PC-3 (cell line): Measurements from ENCODE around the gene RSRP1. TPM values are rescaled to one million over a fixed set of nuclear protein-coding genes. Genes with fewer than 3 reads are reported as not detected.

Source experiments
- ATAC-seq: fragments of 200-7000 bp; cut with Tn5 transposase; 2 replicates; pipeline ENCODE4 v1.9.1; 2020; ENCODE audit warnings: mild to moderate bottlenecking, moderate library complexity
- BruUV-seq: library from RNA; stranded (reverse); fragments of 400-500 nt; replicated peaks from 2 replicates; lab custom pipeline; 2021; lab: Mats Ljungman, UMichigan
- CTCF ChIA-PET: fragments of 300-600 bp; sonication (Branson Sonifier 250); formaldehyde crosslinking; loops from one replicate; lab custom pipeline; 2022; ENCODE audit warnings: antibody characterized with exemption; lab: Charles Lee
- POLR2A ChIA-PET: fragments of 300-600 bp; sonication (Branson Sonifier 250); formaldehyde crosslinking; loops from one replicate; lab custom pipeline; 2022; ENCODE audit warnings: antibody characterized with exemption; ENCODE audit not compliant: unreplicated experiment; lab: Charles Lee
- DNase-seq: peaks from one replicate; pipeline ENCODE4 v3.0.0-alpha.2; 2015
- H2AFZ ChIP-seq: fragments of 300-600 bp; sonication (generic); 2 replicates; pipeline ENCODE4 v1.6.0; 2016; ENCODE audit warnings: antibody characterized with exemption, low read length
- H3F3A ChIP-seq: fragments of 300-600 bp; sonication (generic); one replicate; pipeline ENCODE4 v1.6.0; 2017; ENCODE audit warnings: antibody characterized with exemption, low read length, control low read depth, mild to moderate bottlenecking; ENCODE audit not compliant: unreplicated experiment
- H3K27ac ChIP-seq: fragments of 300-600 bp; sonication (generic); 2 replicates; pipeline ENCODE4 v1.5.1; 2016; ENCODE audit warnings: mild to moderate bottlenecking, low read length
- H3K27me3 ChIP-seq: fragments of 300-600 bp; sonication (generic); 2 replicates; pipeline ENCODE4 v1.6.1; 2016; ENCODE audit warnings: low read length, mixed read lengths
- H3K36me3 ChIP-seq: fragments of 300-600 bp; sonication (generic); 2 replicates; pipeline ENCODE4 v1.6.1; 2016; ENCODE audit warnings: low read depth, mixed run types, low read length, mixed read lengths
- H3K4me1 ChIP-seq: fragments of 300-600 bp; sonication (generic); 2 replicates; pipeline ENCODE4 v1.5.1; 2016; ENCODE audit warnings: low read length; ENCODE audit not compliant: insufficient read depth
- H3K4me2 ChIP-seq: fragments of 300-600 bp; sonication (generic); 2 replicates; pipeline ENCODE4 v1.6.0; 2016; ENCODE audit warnings: low read length
- H3K4me3 ChIP-seq: fragments of 300-600 bp; sonication (generic); 2 replicates; pipeline ENCODE4 v1.5.1; 2016; ENCODE audit warnings: mild to moderate bottlenecking, low read length, mixed read lengths
- H3K79me2 ChIP-seq: fragments of 300-600 bp; sonication (generic); 2 replicates; pipeline ENCODE4 v1.6.1; 2017; ENCODE audit warnings: low read length, mixed read lengths
- H3K9ac ChIP-seq: fragments of 300-600 bp; sonication (generic); 2 replicates; pipeline ENCODE4 v1.6.0; 2016; ENCODE audit warnings: mild to moderate bottlenecking, low read length
- H3K9me2 ChIP-seq: fragments of 300-600 bp; sonication (generic); replicated peaks from 2 replicates; pipeline ENCODE4 v1.6.1; 2016; ENCODE audit warnings: mixed run types, low read length, mixed read lengths
- H3K9me3 ChIP-seq: fragments of 300-600 bp; sonication (generic); 2 replicates; pipeline ENCODE4 v1.6.1; 2016; ENCODE audit warnings: low read length, mixed read lengths
- H4K20me1 ChIP-seq: fragments of 300-600 bp; sonication (generic); 2 replicates; pipeline ENCODE4 v1.6.1; 2016; ENCODE audit warnings: low read length, mixed read lengths
- EZH2 ChIP-seq: fragments of 300-600 bp; sonication (generic); IDR thresholded peaks from one replicate; pipeline ENCODE4 v1.6.1; 2017; ENCODE audit warnings: antibody characterized with exemption, mild to moderate bottlenecking, low read length; ENCODE audit not compliant: unreplicated experiment
- EZH2phosphoT487 ChIP-seq: fragments of 300-600 bp; sonication (generic); IDR thresholded peaks from 2 replicates; pipeline ENCODE4 v1.6.1; 2018; ENCODE audit warnings: mild to moderate bottlenecking, antibody characterized with exemption, low read length, borderline replicate concordance
- intact Hi-C: fragments of 100-400 bp; cut with micrococcal nuclease; formaldehyde crosslinking; loops from 2 replicates; pipeline ENCODE4 v1.9.0; 2023
- total RNA-seq: library from RNA; depleted of rRNA; stranded (reverse); fragments of >200 nt; gene quantifications from 2 replicates; pipeline ENCODE4 v1.2.3, GENCODE V29; 2014
- TF ChIP-seq, protein P1 (sequence below): fragments of 300-600 bp; sonication (generic); conservative IDR thresholded peaks from 2 replicates; pipeline ENCODE4 v1.5.1; 2017; ENCODE audit warnings: antibody characterized with exemption, low read depth, mild to moderate bottlenecking, low read length

Gene RSRP1
- total RNA-seq, 1 experiment from 2014 or later: 49.4 TPM

GRCh38 chr1:25216123-25216522 lies 31.1 kb downstream of the RSRP1 start:
- Histone ChIP-seq H3K36me3 (peaks cover under 1% of the 10 kb centered on the region; the same call in 1 of the 2 replicates), H3F3A (no peaks in the 10 kb centered on the region), H4K20me1 (no peaks in the 10 kb centered on the region), H3K9me3 (no peaks in the 10 kb centered on the region), H3K27ac (no peak overlapping the region), H3K4me3 (no peak overlapping the region), H3K9me2 (no peaks in the 10 kb centered on the region), H3K27me3 (no peaks in the 10 kb centered on the region), H3K4me2 (no peak overlapping the region), H3K4me1 (no peaks in the 10 kb centered on the region), H3K79me2 (no peaks in the 10 kb centered on the region), H2AFZ (no peak overlapping the region), H3K9ac (no peak overlapping the region)
- DNase-seq: no peak
- ChIA-PET CTCF (no interaction called here), POLR2A (no interaction called here)
- intact Hi-C loops: no loop called here
- TF ChIP-seq EZH2phosphoT487: no peak
- TF ChIP-seq, protein P1, sequence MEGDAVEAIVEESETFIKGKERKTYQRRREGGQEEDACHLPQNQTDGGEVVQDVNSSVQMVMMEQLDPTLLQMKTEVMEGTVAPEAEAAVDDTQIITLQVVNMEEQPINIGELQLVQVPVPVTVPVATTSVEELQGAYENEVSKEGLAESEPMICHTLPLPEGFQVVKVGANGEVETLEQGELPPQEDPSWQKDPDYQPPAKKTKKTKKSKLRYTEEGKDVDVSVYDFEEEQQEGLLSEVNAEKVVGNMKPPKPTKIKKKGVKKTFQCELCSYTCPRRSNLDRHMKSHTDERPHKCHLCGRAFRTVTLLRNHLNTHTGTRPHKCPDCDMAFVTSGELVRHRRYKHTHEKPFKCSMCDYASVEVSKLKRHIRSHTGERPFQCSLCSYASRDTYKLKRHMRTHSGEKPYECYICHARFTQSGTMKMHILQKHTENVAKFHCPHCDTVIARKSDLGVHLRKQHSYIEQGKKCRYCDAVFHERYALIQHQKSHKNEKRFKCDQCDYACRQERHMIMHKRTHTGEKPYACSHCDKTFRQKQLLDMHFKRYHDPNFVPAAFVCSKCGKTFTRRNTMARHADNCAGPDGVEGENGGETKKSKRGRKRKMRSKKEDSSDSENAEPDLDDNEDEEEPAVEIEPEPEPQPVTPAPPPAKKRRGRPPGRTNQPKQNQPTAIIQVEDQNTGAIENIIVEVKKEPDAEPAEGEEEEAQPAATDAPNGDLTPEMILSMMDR: no peak
- no peak for TF ChIP-seq EZH2
- ATAC-seq: no peak
- no TSS peak for BruUV-seq

DNA sequence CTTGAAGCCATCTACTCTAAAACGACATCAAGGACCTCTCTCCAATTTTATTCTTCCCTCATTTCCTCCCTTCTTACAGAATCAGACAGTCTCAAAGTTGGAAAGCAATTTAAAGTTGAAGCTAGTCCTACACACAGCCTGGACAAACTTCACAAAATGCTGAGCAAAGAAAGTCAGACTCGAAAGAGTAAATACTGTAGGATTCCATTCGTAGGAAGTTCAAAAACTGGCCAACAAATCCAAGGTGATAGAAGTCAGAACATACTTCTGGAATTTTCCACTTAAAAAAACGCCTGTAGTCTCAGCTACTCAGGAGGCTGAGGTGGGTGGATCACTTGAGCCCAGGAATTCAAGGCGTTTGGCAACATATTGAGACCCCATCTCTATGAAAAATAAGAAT lies 34.5 kb downstream of the RSRP1 start:
- Histone ChIP-seq H3K36me3 (no peaks in the 10 kb centered on the region), H3K9ac (no peak overlapping the region), H3K9me3 (no peaks in the 10 kb centered on the region), H3K9me2 (no peaks in the 10 kb centered on the region), H3K27me3 (no peaks in the 10 kb centered on the region), H4K20me1 (no peaks in the 10 kb centered on the region), H3F3A (no peaks in the 10 kb centered on the region), H3K79me2 (no peaks in the 10 kb centered on the region), H3K27ac (no peak overlapping the region), H2AFZ (no peak overlapping the region), H3K4me3 (no peak overlapping the region), H3K4me1 (no peaks in the 10 kb centered on the region), H3K4me2 (no peak overlapping the region)
- ATAC-seq (no peak), DNase-seq (no peak)
- CTCF ChIA-PET: no interaction called here
- BruUV-seq: no TSS peak
- POLR2A ChIA-PET: no interaction called here
- intact Hi-C loops: no loop called here
- TF ChIP-seq EZH2 (no peak), EZH2phosphoT487 (no peak)
- TF ChIP-seq, protein P1: no peak

GRCh38 chr1:25210728-25211127 lies 36.5 kb downstream of the RSRP1 start:
- H3K36me3 ChIP-seq: no peaks in the 10 kb centered on the region
- no peaks in the 10 kb centered on the region for H3K9me3 ChIP-seq
- H2AFZ ChIP-seq: no peak overlapping the region
- H4K20me1 ChIP-seq: no peaks in the 10 kb centered on the region
- no peak overlapping the region for H3K9ac ChIP-seq
- ATAC-seq (no peak), DNase-seq (no peak)
- intact Hi-C loops: no loop called here
- POLR2A ChIA-PET: no interaction called here
- TF ChIP-seq EZH2phosphoT487 (no peak), EZH2 (no peak)
- TF ChIP-seq, protein P1: no peak
- H3K27ac ChIP-seq: no peak overlapping the region
- H3K4me2 ChIP-seq: no peak overlapping the region
- no peaks in the 10 kb centered on the region for H3K4me1 ChIP-seq
- BruUV-seq: no TSS peak
- no peaks in the 10 kb centered on the region for H3K27me3 ChIP-seq
- no peaks in the 10 kb centered on the region for H3F3A ChIP-seq
- no peak overlapping the region for H3K4me3 ChIP-seq
- no peaks in the 10 kb centered on the region for H3K9me2 ChIP-seq
- CTCF ChIA-PET: no interaction called here
- H3K79me2 ChIP-seq: no peaks in the 10 kb centered on the region
